ENCODE results near the gene COL7A1.

- TF ChIP-seq CTCF (conservative IDR thresholded peaks at IDR 0.05; ENCODE audit: low read depth, low read length) (no peak), EZH2 (IDR thresholded peaks at IDR 0.05; ENCODE audit: borderline replicate concordance, low read depth, low read length, poor library complexity, severe bottlenecking) (no peak)
Observed at GRCh38 chr3:48573973-48574585, 21.1 kb downstream of the COL7A1 start.

Data from A673 (cell line).